Chondrocyte (in vitro differentiated cells): ENCODE results near the gene PRSS33. TPM values are rescaled to one million over a fixed set of nuclear protein-coding genes. Genes with fewer than 3 reads are reported as not detected.

ENCODE experiments used
- DNase-seq: peaks from one replicate; pipeline ENCODE4 v3.0.0; 2021; ENCODE audit warnings: mixed read lengths, low spot score
- H3K27ac Mint-ChIP-seq: one replicate; pipeline ENCODE4 v1.8.0; 2021; ENCODE audit warnings: mild to moderate bottlenecking, moderate library complexity, mixed read lengths; ENCODE audit not compliant: unreplicated experiment
- H3K27me3 Mint-ChIP-seq: 2 replicates; pipeline ENCODE4 v1.8.0; 2021; ENCODE audit warnings: low read depth, mixed read lengths
- H3K36me3 Mint-ChIP-seq: 2 replicates; pipeline ENCODE4 v1.8.0; 2021; ENCODE audit warnings: low read depth, mixed read lengths
- H3K4me1 Mint-ChIP-seq: 2 replicates; pipeline ENCODE4 v1.8.0; 2021; ENCODE audit warnings: low read depth, mild to moderate bottlenecking, mixed read lengths
- H3K4me3 Mint-ChIP-seq: one replicate; pipeline ENCODE4 v1.8.0; 2021; ENCODE audit warnings: mild to moderate bottlenecking, moderate library complexity, mixed read lengths; ENCODE audit not compliant: unreplicated experiment
- H3K9me3 Mint-ChIP-seq: 2 replicates; pipeline ENCODE4 v1.8.0; 2021; ENCODE audit warnings: low read depth, mixed read lengths
- CTCF ChIP-seq: fragments of 200-600 bp; sonication (generic); IDR thresholded peaks from 2 replicates; pipeline ENCODE4 v1.5.0; 2021; ENCODE audit warnings: antibody characterized with exemption, mild to moderate bottlenecking, moderate library complexity
- total RNA-seq: library from RNA; stranded (reverse); gene quantifications from 3 replicates; pipeline ENCODE4 v1.2.1, GENCODE V29; 2021

Gene PRSS33
- total RNA-seq, 1 donor from 2014 or later = not detected

DNA sequence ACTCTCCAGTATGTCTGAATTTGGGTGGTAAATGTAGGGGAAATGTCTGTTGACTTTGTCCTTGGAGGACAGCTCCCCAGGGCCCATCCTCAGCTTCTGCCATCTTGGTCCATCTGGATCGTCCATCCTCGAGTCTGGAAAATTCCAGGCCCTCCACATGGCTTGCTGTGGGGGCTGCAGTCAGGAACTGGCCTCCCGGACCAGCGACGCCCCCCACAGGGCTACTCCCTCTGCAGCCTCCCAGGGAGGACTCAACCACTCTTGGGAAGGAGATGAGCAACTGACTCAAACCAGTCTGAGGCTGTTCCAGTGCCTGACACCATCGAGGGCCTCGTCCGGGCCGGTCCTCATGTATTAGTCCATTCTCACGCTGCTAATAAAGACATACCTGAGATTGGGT lies 37.3 kb upstream of the PRSS33 start:
- no peak for DNase-seq
- H3K27ac Mint-ChIP-seq = no peak overlapping the region
- H3K36me3 Mint-ChIP-seq = no peaks in the 10 kb centered on the region
- no peak overlapping the region for H3K4me3 Mint-ChIP-seq
- peaks cover 13% of the 10 kb centered on the region for H3K27me3 Mint-ChIP-seq
- TF ChIP-seq CTCF = no peak
- H3K9me3 Mint-ChIP-seq = no peaks in the 10 kb centered on the region
- H3K4me1 Mint-ChIP-seq = no peaks in the 10 kb centered on the region

GRCh38 chr16:2822496-2822895 lies 35.1 kb upstream of the PRSS33 start:
- Mint-ChIP-seq H3K27ac (no peak overlapping the region), H3K27me3 (peaks cover 13% of the 10 kb centered on the region), H3K4me3 (no peak overlapping the region), H3K9me3 (no peaks in the 10 kb centered on the region), H3K36me3 (no peaks in the 10 kb centered on the region), H3K4me1 (no peaks in the 10 kb centered on the region)
- no peak for DNase-seq
- no peak for TF ChIP-seq CTCF

GRCh38 chr16:2822158-2822495 lies 34.8 kb upstream of the PRSS33 start:
- H3K9me3 Mint-ChIP-seq = no peaks in the 10 kb centered on the region
- peaks cover 13% of the 10 kb centered on the region for H3K27me3 Mint-ChIP-seq
- no peak overlapping the region for H3K27ac Mint-ChIP-seq
- H3K4me1 Mint-ChIP-seq = no peaks in the 10 kb centered on the region
- H3K4me3 Mint-ChIP-seq = no peak overlapping the region
- no peaks in the 10 kb centered on the region for H3K36me3 Mint-ChIP-seq
- TF ChIP-seq CTCF = no peak
- no peak for DNase-seq

GRCh38 chr16:2821487-2822157 lies 34.3 kb upstream of the PRSS33 start:
- Mint-ChIP-seq H3K27ac (no peak overlapping the region), H3K36me3 (no peaks in the 10 kb centered on the region), H3K4me3 (no peak overlapping the region), H3K27me3 (peaks cover 13% of the 10 kb centered on the region), H3K9me3 (no peaks in the 10 kb centered on the region), H3K4me1 (no peaks in the 10 kb centered on the region)
- DNase-seq = no peak
- TF ChIP-seq CTCF = no peak

- H3K27me3 Mint-ChIP-seq = peaks cover 13% of the 10 kb centered on the region
- H3K4me3 Mint-ChIP-seq = no peak overlapping the region
- H3K27ac Mint-ChIP-seq = no peak overlapping the region
- H3K4me1 Mint-ChIP-seq = no peaks in the 10 kb centered on the region
- H3K36me3 Mint-ChIP-seq = no peaks in the 10 kb centered on the region
- no peaks in the 10 kb centered on the region for H3K9me3 Mint-ChIP-seq
- no peak for TF ChIP-seq CTCF
- DNase-seq = peak; percentile 46
Observed at GRCh38 chr16:2820836-2821486, 33.6 kb upstream of the PRSS33 start.
